Glutamatergic neuron (in vitro differentiated cells): ENCODE measurements around the gene VTI1B. TPM values are rescaled to one million over a fixed set of nuclear protein-coding genes. Genes with fewer than 3 reads are reported as not detected.
"Not testable (repeated sequence)": the region's sequence is repeated elsewhere in the genome, so short reads cannot be mapped to it uniquely, and the experiment has no call there.

Experiments
- DNase-seq: peaks from one replicate; pipeline ENCODE4 v3.0.0; 2022
- H3K27ac Mint-ChIP-seq: one replicate; pipeline ENCODE4 v1.8.0; 2020; ENCODE audit warnings: mild to moderate bottlenecking, mixed read lengths, inconsistent platforms; ENCODE audit not compliant: unreplicated experiment
- H3K27me3 Mint-ChIP-seq: one replicate; pipeline ENCODE4 v1.8.0; 2020; ENCODE audit warnings: mild to moderate bottlenecking, moderate library complexity, mixed read lengths, inconsistent platforms; ENCODE audit not compliant: unreplicated experiment
- H3K36me3 Mint-ChIP-seq: one replicate; pipeline ENCODE4 v1.8.0; 2020; ENCODE audit warnings: mild to moderate bottlenecking, mixed read lengths, inconsistent platforms; ENCODE audit not compliant: unreplicated experiment
- H3K4me1 Mint-ChIP-seq: one replicate; pipeline ENCODE4 v1.8.0; 2020; ENCODE audit warnings: mild to moderate bottlenecking, low read depth, mixed read lengths, inconsistent platforms; ENCODE audit not compliant: unreplicated experiment
- H3K4me3 Mint-ChIP-seq: one replicate; pipeline ENCODE4 v1.8.0; 2020; ENCODE audit warnings: mild to moderate bottlenecking, mixed read lengths, inconsistent platforms; ENCODE audit not compliant: unreplicated experiment
- H3K9me3 Mint-ChIP-seq: one replicate; pipeline ENCODE4 v1.8.0; 2020; ENCODE audit warnings: mild to moderate bottlenecking, moderate library complexity, mixed read lengths, inconsistent platforms; ENCODE audit not compliant: unreplicated experiment
- CTCF ChIP-seq: fragments of 200-600 bp; sonication (generic); IDR thresholded peaks from one replicate; pipeline ENCODE4 v1.5.0; 2021; ENCODE audit not compliant: partially characterized antibody, unreplicated experiment
- total RNA-seq: library from RNA; stranded (reverse); fragmentation: NEBNext Ultra II Directional; extraction: Animal tissue kit (Norgen Biotek cat#: 25700); gene quantifications from one replicate; pipeline ENCODE4 v1.2.1, GENCODE V29; 2021; ENCODE audit not compliant: unreplicated experiment

The VTI1B gene
- total RNA-seq, 1 donor from 2014 or later = 77.7 TPM

GRCh38 chr14:67630186-67630585 lies 44.2 kb downstream of the VTI1B start:
- peaks cover 3% of the 10 kb centered on the region for H3K9me3 Mint-ChIP-seq
- TF ChIP-seq CTCF = no peak
- DNase-seq = no peak
- H3K4me3 Mint-ChIP-seq = no peak overlapping the region
- peaks cover 5% of the 10 kb centered on the region for H3K36me3 Mint-ChIP-seq
- H3K4me1 Mint-ChIP-seq = peaks cover 11% of the 10 kb centered on the region
- peaks cover 3% of the 10 kb centered on the region for H3K27me3 Mint-ChIP-seq
- peak overlapping the region; percentile 34 for H3K27ac Mint-ChIP-seq

GRCh38 chr14:67627519-67627918 lies 46.9 kb downstream of the VTI1B start:
- peaks cover 11% of the 10 kb centered on the region for H3K36me3 Mint-ChIP-seq
- no peak overlapping the region for H3K27ac Mint-ChIP-seq
- DNase-seq = no peak
- TF ChIP-seq CTCF = no peak
- H3K9me3 Mint-ChIP-seq = peaks cover 4% of the 10 kb centered on the region
- peaks cover 17% of the 10 kb centered on the region for H3K4me1 Mint-ChIP-seq
- no peak overlapping the region for H3K4me3 Mint-ChIP-seq
- peaks cover 3% of the 10 kb centered on the region for H3K27me3 Mint-ChIP-seq

- not testable (repeated sequence) for H3K4me3 Mint-ChIP-seq, H3K27ac Mint-ChIP-seq, DNase-seq, H3K27me3 Mint-ChIP-seq, H3K36me3 Mint-ChIP-seq, H3K9me3 Mint-ChIP-seq
- H3K4me1 Mint-ChIP-seq = peaks cover 21% of the 10 kb centered on the region
Observed at GRCh38 chr14:67626131-67626530, 48.3 kb downstream of the VTI1B start.

- H3K9me3 Mint-ChIP-seq = peaks cover 9% of the 10 kb centered on the region
- peaks cover 9% of the 10 kb centered on the region for H3K36me3 Mint-ChIP-seq
- no peak overlapping the region for H3K27ac Mint-ChIP-seq
Observed at GRCh38 chr14:67623114-67623513, 51.3 kb downstream of the VTI1B start.

GRCh38 chr14:67622675-67623074 lies 51.8 kb downstream of the VTI1B start:
- no peak for DNase-seq
- Mint-ChIP-seq H3K4me1 (peaks cover 17% of the 10 kb centered on the region), H3K27ac (no peak overlapping the region), H3K27me3 (peaks cover 6% of the 10 kb centered on the region), H3K9me3 (peaks cover 9% of the 10 kb centered on the region), H3K4me3 (peak overlapping the region; percentile 65), H3K36me3 (peaks cover 9% of the 10 kb centered on the region)
- TF ChIP-seq CTCF = no peak

More at GRCh38 chr14:67623114-67623513, 51.3 kb downstream of the VTI1B start:
- peaks cover 17% of the 10 kb centered on the region for H3K4me1 Mint-ChIP-seq
- peaks cover 6% of the 10 kb centered on the region for H3K27me3 Mint-ChIP-seq
- TF ChIP-seq CTCF = no peak
- no peak for DNase-seq
- peak overlapping the region; percentile 65 for H3K4me3 Mint-ChIP-seq

GRCh38 chr14:67620217-67620785 lies 54.1 kb downstream of the VTI1B start:
- peaks cover 9% of the 10 kb centered on the region for H3K36me3 Mint-ChIP-seq
- DNase-seq = peak; percentile 52
- H3K27me3 Mint-ChIP-seq = peaks cover 5% of the 10 kb centered on the region
- peaks cover 9% of the 10 kb centered on the region for H3K9me3 Mint-ChIP-seq
- TF ChIP-seq CTCF = no peak
- H3K27ac Mint-ChIP-seq = peak overlapping the region; percentile 95
- H3K4me3 Mint-ChIP-seq = peak overlapping the region; percentile 97
- H3K4me1 Mint-ChIP-seq = peaks cover 17% of the 10 kb centered on the region
